ENCODE measurements around the gene SLC9A9. TPM values are rescaled to one million over a fixed set of nuclear protein-coding genes. Genes with fewer than 3 reads are reported as not detected.

The SLC9A9 gene
- total and polyA plus RNA-seq, 2 of the 8 experiments (the other 6 are each of a cell fraction or from before 2014, with no cell fraction given) = 0.48 to 1.1 TPM

DNA sequence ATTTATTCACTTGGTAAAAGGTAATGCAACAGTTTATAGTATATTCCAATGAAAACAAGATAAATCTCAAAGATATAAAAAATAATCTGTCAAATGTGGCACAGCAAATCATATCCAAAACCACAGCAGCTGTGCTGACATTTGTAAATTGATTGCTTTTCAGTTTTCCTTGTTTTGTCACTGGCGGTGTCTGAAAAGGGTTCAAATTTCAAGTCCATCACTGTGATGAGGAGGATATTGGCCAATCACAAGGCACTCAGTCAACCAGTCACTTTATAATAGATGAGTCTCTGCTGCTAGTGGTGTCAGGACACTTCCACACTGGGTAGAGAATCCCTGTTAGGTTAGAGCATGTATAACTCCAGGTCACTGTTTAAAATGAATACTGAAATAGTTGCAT is 154.8 kb downstream of the SLC9A9 start:
- 70% methylated on average over 1 of the region's 1 CpG; no CpG with 5 or more reads in 1 of the 2 experiments for WGBS, 2 experiments (ENCODE audit: extremely low coverage in 1 of 2, insufficient coverage in 1 of 2, insufficient read length in 1 of 2, insufficient replicate concordance in 2 of 2, low coverage in 1 of 2, low lambda C conversion rate in 2 of 2, missing lambda C conversion rate in 1 of 2)
- no peak overlapping the region for H2AK5ac ChIP-seq (ENCODE audit: low read depth, low read length)
- H3K27me3 ChIP-seq (replicated peaks in 1 of 4; ENCODE audit: control insufficient read depth in 3 of 4, extremely low read depth in 1 of 4, insufficient read depth in 3 of 4, low read length in 3 of 4) = no peaks in the 10 kb centered on the region
- TF ChIP-seq EP300 (IDR thresholded peaks at IDR 0.05; ENCODE audit: borderline replicate concordance in 1 of 2, low read depth in 2 of 2, low read length in 2 of 2) (no peak), SRF (IDR thresholded peaks at IDR 0.05; ENCODE audit: low read depth, low read length) (no peak), CBX5 (IDR thresholded peaks at IDR 0.05; ENCODE audit: low read depth, low read length) (no peak)
- FAIRE-seq (no peak), DNase-seq (ENCODE audit: low read depth in 1 of 2, low spot score in 2 of 2) (no peak)
- H3K4me3 ChIP-seq (ENCODE audit: extremely low read depth in 1 of 4, insufficient read depth in 2 of 4, low read depth in 3 of 4, low read length in 4 of 4) = no peak overlapping the region
- no peak overlapping the region for H2BK15ac ChIP-seq (ENCODE audit: low read length)
- no peaks in the 10 kb centered on the region for H3K4me1 ChIP-seq (replicated peaks in 1 of 4; ENCODE audit: control insufficient read depth in 3 of 4, insufficient read depth in 4 of 4, low read length in 3 of 4)
- H3K23me2 ChIP-seq (ENCODE audit: low read depth, low read length) = no peaks in the 10 kb centered on the region
- no peak overlapping the region for H2BK20ac ChIP-seq (ENCODE audit: low read length)
- no peaks in the 10 kb centered on the region for H3K79me2 ChIP-seq (ENCODE audit: control insufficient read depth in 1 of 2, insufficient read depth in 2 of 2, low read length in 2 of 2)
- H4K5ac ChIP-seq (ENCODE audit: insufficient read length, low read depth, low read length) = no peak overlapping the region
- no peak overlapping the region for H3K4me2 ChIP-seq (ENCODE audit: insufficient read depth in 1 of 2, low read depth in 2 of 2, low read length in 2 of 2)
- no peaks in the 10 kb centered on the region for H3K79me1 ChIP-seq (ENCODE audit: low read depth, low read length)
- H3K36me3 ChIP-seq (ENCODE audit: control insufficient read depth in 2 of 4, insufficient read depth in 4 of 4, low read length in 3 of 4) = no peaks in the 10 kb centered on the region
- no peak overlapping the region for H3K14ac ChIP-seq (ENCODE audit: insufficient read length)
- POLR2A ChIA-PET (ENCODE audit: partially characterized antibody) = no interaction called here
- no peak overlapping the region for H2BK12ac ChIP-seq (ENCODE audit: low read depth, low read length)
- H2BK120ac ChIP-seq (replicated peaks; ENCODE audit: low read depth, low read length) = no peak overlapping the region
- H3K18ac ChIP-seq (ENCODE audit: extremely low read depth, low read length) = no peak overlapping the region
- CTCF ChIA-PET (ENCODE audit: partially characterized antibody) = interaction anchor here (1.1 kb wide), 1 partner anchor 19 kb away, joined by 4 read pairs; no protein-coding TSS in a partner anchor
- no peak overlapping the region for H3K27ac ChIP-seq (ENCODE audit: low read depth, low read length)
- no peaks in the 10 kb centered on the region for H3K9me3 ChIP-seq (ENCODE audit: insufficient read depth in 2 of 2, low read depth in 1 of 2, low read length in 1 of 2)
- H2AFZ ChIP-seq (ENCODE audit: low read length) = no peak overlapping the region
- no peak overlapping the region for H3K56ac ChIP-seq (replicated peaks; ENCODE audit: insufficient read length, low read depth, low read length)
- no peak overlapping the region for H3K4ac ChIP-seq (replicated peaks; ENCODE audit: insufficient read length, low read depth, low read length)
- H4K8ac ChIP-seq (ENCODE audit: extremely low read depth, insufficient read depth, low read length) = no peak overlapping the region
- no peaks in the 10 kb centered on the region for H4K20me1 ChIP-seq (replicated peaks in 1 of 2; ENCODE audit: control insufficient read depth in 1 of 2, insufficient read depth in 2 of 2, low read length in 2 of 2)
- no peak overlapping the region for H3K9ac ChIP-seq (replicated peaks in 1 of 4; ENCODE audit: extremely low read depth in 1 of 4, low read depth in 3 of 4, low read length in 3 of 4)
- no peak overlapping the region for H4K91ac ChIP-seq (replicated peaks; ENCODE audit: insufficient read length, low read length)
- H3K23ac ChIP-seq (ENCODE audit: insufficient read length) = no peak overlapping the region
- H2BK5ac ChIP-seq (ENCODE audit: low read depth, low read length) = no peak overlapping the region
